Activated B cell treated with CpG ODN at 0.5 μM for 24 hours (primary cell): ENCODE data around the gene C19orf85. TPM values are rescaled to one million over a fixed set of nuclear protein-coding genes. Genes with fewer than 3 reads are reported as not detected.
"Not testable (repeated sequence)": the region's sequence is repeated elsewhere in the genome, so short reads cannot be mapped to it uniquely, and the experiment has no call there.

ENCODE experiments used
- ATAC-seq: fragments of 200-7000 bp; cut with Tn5 transposase; one replicate; pipeline ENCODE4 v1.10.0; 2021; ENCODE audit warnings: low read depth, mild to moderate bottlenecking, moderate library complexity
- CTCF ChIA-PET: fragments of 350-600 bp; sonication (Branson Sonifier 250); formaldehyde crosslinking; loops from one replicate; lab custom pipeline; 2021; ENCODE audit warnings: antibody characterized with exemption; lab: Charles Lee
- POLR2A ChIA-PET: fragments of 350-600 bp; sonication (Branson Sonifier 250); formaldehyde crosslinking; loops from one replicate; lab custom pipeline; 2021; ENCODE audit warnings: antibody characterized with exemption; lab: Charles Lee
- DNase-seq: peaks from one replicate; pipeline ENCODE4 v3.0.0; 2022
- H3K27ac Mint-ChIP-seq: one replicate; pipeline ENCODE4 v1.8.0; 2020; ENCODE audit warnings: mixed read lengths
- H3K27me3 Mint-ChIP-seq: one replicate; pipeline ENCODE4 v1.8.0; 2021; ENCODE audit warnings: mixed read lengths
- H3K36me3 Mint-ChIP-seq: one replicate; pipeline ENCODE4 v1.8.0; 2021; ENCODE audit warnings: low read depth, mixed read lengths
- H3K4me1 Mint-ChIP-seq: one replicate; pipeline ENCODE4 v1.8.0; 2021; ENCODE audit warnings: mixed read lengths
- H3K4me3 Mint-ChIP-seq: one replicate; pipeline ENCODE4 v1.8.0; 2020; ENCODE audit warnings: mild to moderate bottlenecking, mixed read lengths
- H3K9me3 Mint-ChIP-seq: one replicate; pipeline ENCODE4 v1.8.0; 2020; ENCODE audit warnings: mixed read lengths
- CTCF ChIP-seq: fragments of 200-600 bp; IDR thresholded peaks from one replicate; pipeline ENCODE4 v1.8.0; 2022; ENCODE audit warnings: antibody characterized with exemption, mild to moderate bottlenecking
- intact Hi-C: fragments of 100-400 bp; cut with micrococcal nuclease; formaldehyde crosslinking; loops from one replicate; pipeline ENCODE4 v1.15.1; 2024
- total RNA-seq: library from RNA; stranded (reverse); gene quantifications from 2 replicates; pipeline ENCODE4 v1.2.3, GENCODE V29; 2022

C19orf85 gene
- total RNA-seq, 1 donor from 2014 or later, result not detected

- CTCF ChIA-PET, result interaction anchor here (0.7 kb wide), 1 partner anchor 10 kb away, joined by 3 read pairs; no protein-coding TSS in a partner anchor
- H3K27me3 Mint-ChIP-seq, result peaks cover 36% of the 10 kb centered on the region
Measured at GRCh38 chr19:55426042-55426441, 38.5 kb downstream of the C19orf85 start.

GRCh38 chr19:55424518-55424917 lies 40.0 kb downstream of the C19orf85 start:
- POLR2A ChIA-PET, result no interaction called here
- Mint-ChIP-seq H3K4me1 (no peaks in the 10 kb centered on the region), H3K27me3 (peaks cover 32% of the 10 kb centered on the region), H3K36me3 (no peaks in the 10 kb centered on the region), H3K27ac (no peak overlapping the region), H3K9me3 (no peaks in the 10 kb centered on the region), H3K4me3 (no peak overlapping the region)
- CTCF ChIA-PET, result no interaction called here
- TF ChIP-seq CTCF, result no peak
- DNase-seq, result no peak
- no peak for ATAC-seq
- intact Hi-C loops, result no loop called here

More at GRCh38 chr19:55426042-55426441, 38.5 kb downstream of the C19orf85 start:
- Mint-ChIP-seq H3K36me3 (no peaks in the 10 kb centered on the region), H3K9me3 (no peaks in the 10 kb centered on the region), H3K4me1 (no peaks in the 10 kb centered on the region), H3K4me3 (no peak overlapping the region), H3K27ac (no peak overlapping the region)
- intact Hi-C loops, result no loop called here
- no peak for ATAC-seq
- no peak for DNase-seq
- POLR2A ChIA-PET, result no interaction called here
- no peak for TF ChIP-seq CTCF

- Mint-ChIP-seq H3K4me1 (no peaks in the 10 kb centered on the region), H3K4me3 (no peak overlapping the region), H3K27me3 (peaks cover 25% of the 10 kb centered on the region), H3K36me3 (no peaks in the 10 kb centered on the region), H3K27ac (no peak overlapping the region), H3K9me3 (no peaks in the 10 kb centered on the region)
- POLR2A ChIA-PET, result no interaction called here
- no peak for TF ChIP-seq CTCF
- CTCF ChIA-PET, result no interaction called here
- intact Hi-C loops, result no loop called here
- ATAC-seq (no peak), DNase-seq (no peak)
Measured at GRCh38 chr19:55423225-55424005, 41.1 kb downstream of the C19orf85 start.

GRCh38 chr19:55421281-55421680 lies 43.3 kb downstream of the C19orf85 start:
- H3K27ac Mint-ChIP-seq, ATAC-seq, intact Hi-C loops, H3K36me3 Mint-ChIP-seq, H3K4me3 Mint-ChIP-seq, DNase-seq, H3K4me1 Mint-ChIP-seq, H3K9me3 Mint-ChIP-seq: not testable (repeated sequence)
- H3K27me3 Mint-ChIP-seq, result peaks cover 28% of the 10 kb centered on the region
- POLR2A ChIA-PET, result interaction anchor here (0.6 kb wide), 1 partner anchor 27 kb away, joined by 3 read pairs; no protein-coding TSS in a partner anchor
- CTCF ChIA-PET, result interaction anchor here (0.8 kb wide), 1 partner anchor 119 kb away, joined by 4 read pairs; no protein-coding TSS in a partner anchor

- POLR2A ChIA-PET, result interaction anchor here (0.9 kb wide), 1 partner anchor 12 kb away, joined by 3 read pairs; the partner anchor contains the start of gene UBE2S
- CTCF ChIA-PET, result interaction anchor here (1.3 to 3.7 kb wide), 2 partner anchors 165 to 279 kb away, joined by 4 to 37 read pairs; no protein-coding TSS in a partner anchor
Measured at GRCh38 chr19:55419624-55420236, 44.8 kb downstream of the C19orf85 start.

More at GRCh38 chr19:55419624-55420236, 44.8 kb downstream of the C19orf85 start:
- intact Hi-C loops, result loop anchor here (1.0 to 5.0 kb wide), 3 partner anchors 119 to 333 kb away; no protein-coding TSS in a partner anchor
- DNase-seq, result no peak
- Mint-ChIP-seq H3K9me3 (no peaks in the 10 kb centered on the region), H3K36me3 (no peaks in the 10 kb centered on the region), H3K4me1 (peaks cover 3% of the 10 kb centered on the region), H3K27me3 (peaks cover 26% of the 10 kb centered on the region), H3K27ac (no peak overlapping the region), H3K4me3 (no peak overlapping the region)
- no peak for TF ChIP-seq CTCF
- ATAC-seq, result no peak
